GM21381 (cell line): Measurements from ENCODE around the gene C1orf116.

Experiments used
- ATAC-seq: cut with Tn5 transposase; IDR thresholded peaks from one replicate; pipeline ENCODE4 v1.9.1; 2021; ENCODE audit warnings: mild to moderate bottlenecking, moderate library complexity; ENCODE audit not compliant: unreplicated experiment

The C1orf116 gene

GRCh38 chr1:207035877-207036551, 3.5 kb upstream of the C1orf116 start:
- ATAC-seq = no peak

DNA sequence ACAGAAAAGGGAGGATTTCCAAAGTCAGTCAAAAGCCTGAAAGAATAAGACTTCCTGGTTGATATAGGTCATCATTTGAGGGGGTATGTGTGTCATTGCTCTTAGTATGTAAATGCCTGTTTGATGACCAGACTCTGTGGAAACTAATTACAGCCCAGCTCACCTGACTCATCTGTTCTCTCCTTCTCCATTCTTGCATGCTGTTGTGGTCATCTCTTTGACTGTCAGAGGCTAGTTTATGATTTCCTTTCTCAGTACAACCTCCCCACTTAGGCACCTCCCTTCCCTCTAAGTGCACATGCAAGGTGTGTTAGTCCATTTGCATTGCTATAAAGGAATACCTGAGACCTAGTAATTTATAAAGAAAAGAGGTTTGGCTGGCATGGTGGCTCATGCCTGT, 2.4 kb upstream of the C1orf116 start:
- no peak for ATAC-seq

DNA sequence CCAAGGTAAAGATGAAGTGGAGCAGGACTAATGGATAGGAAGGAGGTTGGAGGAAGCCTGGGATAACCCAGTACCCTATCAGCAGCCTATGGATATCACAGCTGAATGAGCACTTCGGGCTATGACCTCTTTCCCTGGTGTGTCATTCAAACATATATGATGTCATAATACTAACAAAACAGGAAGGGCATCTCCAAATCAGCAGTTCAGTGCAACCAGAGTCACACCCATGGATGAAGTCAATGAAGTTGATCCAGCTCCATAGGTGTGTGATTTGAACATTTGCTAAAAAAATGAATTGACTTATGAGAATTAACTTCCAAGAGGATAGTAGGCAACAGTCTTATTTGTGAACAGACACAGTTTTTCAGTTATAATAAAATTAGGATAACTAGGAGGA, 1.7 kb upstream of the C1orf116 start:
- ATAC-seq = no peak

DNA sequence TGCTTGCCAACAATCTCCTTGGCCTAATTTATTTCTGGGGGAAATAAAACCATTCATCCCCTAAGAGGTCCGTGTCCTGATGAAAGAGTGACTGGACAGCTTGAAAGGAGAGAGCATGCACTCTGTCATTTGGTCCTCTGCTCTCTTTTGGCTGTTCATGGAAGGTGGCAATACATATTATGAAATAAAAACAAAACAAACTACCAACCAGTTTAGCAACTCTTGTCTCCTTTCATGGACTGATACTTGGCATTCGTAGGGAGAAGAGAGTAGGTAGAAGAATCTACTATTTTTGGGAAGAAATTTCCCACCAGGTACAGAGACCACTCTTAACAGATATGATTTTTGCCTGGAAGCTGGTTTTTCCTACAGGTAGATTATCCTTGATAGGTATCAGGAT, 746 bp upstream of the C1orf116 start:
- ATAC-seq = no peak

DNA sequence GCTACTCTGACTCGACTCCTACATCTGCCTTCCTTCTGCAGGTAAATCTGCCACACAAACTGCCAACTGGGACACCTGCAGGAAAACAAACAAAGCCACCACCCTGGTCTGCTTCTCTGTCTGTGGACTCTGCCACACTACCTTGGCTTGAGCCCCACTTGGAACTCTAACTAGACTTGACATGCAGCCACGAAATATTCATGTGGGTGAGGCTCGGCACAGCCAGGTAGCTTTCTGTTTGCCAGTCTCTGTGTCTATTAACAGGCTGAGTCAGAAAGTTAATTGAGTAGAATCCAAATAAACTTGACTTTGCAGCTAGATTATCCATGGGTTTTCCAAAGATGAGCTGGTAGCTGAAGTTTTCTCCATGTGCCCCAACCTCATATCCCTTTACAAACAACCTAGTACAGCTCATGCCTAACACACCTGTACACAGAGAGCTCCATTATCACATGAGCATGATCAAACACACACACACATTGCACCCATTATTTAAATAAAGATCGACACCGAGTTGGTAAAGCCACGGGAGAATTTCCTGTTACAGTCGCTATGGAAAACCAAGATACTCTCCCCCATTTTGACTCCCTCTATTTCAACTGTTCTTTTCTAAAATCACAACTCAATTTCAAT, 808 bp downstream of the C1orf116 start:
- ATAC-seq = no peak

DNA sequence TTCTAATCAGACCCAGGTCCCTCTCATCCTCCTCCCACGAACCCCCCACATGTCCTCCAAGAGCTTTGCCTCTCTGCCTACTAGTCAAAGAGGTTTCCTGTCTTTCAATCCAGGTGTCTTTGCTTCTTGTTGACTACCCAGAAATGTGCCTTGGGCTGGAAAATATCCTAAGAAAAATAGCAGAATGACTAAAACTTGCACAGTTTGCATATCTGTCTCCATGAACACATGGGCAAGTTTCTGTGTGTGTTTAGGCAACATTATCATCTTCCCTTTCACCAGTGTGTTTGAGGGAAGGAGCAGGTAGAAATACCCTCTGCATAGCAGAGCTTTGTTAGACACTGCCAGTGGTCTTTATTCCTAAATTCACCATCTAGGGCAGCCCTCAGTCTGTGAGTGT, 1.5 kb downstream of the C1orf116 start:
- ATAC-seq = no peak

DNA sequence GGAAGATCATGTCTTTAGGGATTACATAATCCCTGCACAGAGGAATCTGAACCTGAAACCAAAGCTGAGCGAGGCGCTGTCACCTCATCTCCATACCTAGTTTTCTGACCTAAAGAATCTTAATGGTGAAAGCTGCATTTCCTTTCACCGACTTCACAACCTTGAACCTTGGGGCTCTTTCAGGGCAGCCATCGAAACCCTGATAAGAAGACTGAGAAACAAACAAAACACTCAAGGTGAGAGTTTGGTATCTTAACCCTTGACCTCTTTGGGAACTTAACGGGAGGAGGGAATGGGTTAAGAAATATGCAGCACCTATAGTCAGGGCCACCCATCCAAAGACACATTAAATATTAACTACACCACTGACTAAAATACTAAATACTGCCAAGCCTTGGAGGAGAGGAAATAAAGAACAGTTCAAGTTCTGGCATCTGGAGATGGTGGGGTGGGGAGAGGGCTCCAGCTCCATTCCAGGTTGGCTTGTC, 2.0 kb downstream of the C1orf116 start:
- no peak for ATAC-seq

GRCh38 chr1:207029701-207030521, 2.6 kb downstream of the C1orf116 start:
- ATAC-seq = no peak

GRCh38 chr1:207028884-207029650, 3.5 kb downstream of the C1orf116 start:
- ATAC-seq = no peak

DNA sequence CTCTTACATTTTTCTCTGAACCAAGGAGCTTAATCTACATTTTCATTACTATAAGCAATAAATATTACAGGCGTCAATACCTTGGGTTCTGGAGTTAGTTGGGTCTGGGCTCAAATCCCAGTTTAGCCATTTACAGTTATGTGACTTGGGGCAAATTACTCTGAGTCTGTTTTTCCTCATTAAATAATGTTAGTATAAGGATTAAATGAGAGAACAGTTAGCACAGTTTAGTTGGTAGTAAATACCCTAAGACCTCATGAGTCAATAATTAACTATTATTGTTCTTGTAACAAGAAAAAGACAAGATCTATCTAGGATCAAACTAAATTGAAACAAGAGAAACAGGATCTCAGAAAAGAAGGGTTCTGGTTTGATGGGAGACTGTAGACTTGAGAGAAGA, 4.6 kb downstream of the C1orf116 start:
- no peak for ATAC-seq

GRCh38 chr1:207027206-207027777, 5.3 kb downstream of the C1orf116 start:
- ATAC-seq = no peak

- ATAC-seq = no peak
Observed at GRCh38 chr1:207026104-207026534, 6.4 kb downstream of the C1orf116 start.

GRCh38 chr1:207025146-207025880, 7.2 kb downstream of the C1orf116 start:
- no peak for ATAC-seq

- ATAC-seq = no peak
Observed at GRCh38 chr1:207024202-207025145, 8.1 kb downstream of the C1orf116 start.

DNA sequence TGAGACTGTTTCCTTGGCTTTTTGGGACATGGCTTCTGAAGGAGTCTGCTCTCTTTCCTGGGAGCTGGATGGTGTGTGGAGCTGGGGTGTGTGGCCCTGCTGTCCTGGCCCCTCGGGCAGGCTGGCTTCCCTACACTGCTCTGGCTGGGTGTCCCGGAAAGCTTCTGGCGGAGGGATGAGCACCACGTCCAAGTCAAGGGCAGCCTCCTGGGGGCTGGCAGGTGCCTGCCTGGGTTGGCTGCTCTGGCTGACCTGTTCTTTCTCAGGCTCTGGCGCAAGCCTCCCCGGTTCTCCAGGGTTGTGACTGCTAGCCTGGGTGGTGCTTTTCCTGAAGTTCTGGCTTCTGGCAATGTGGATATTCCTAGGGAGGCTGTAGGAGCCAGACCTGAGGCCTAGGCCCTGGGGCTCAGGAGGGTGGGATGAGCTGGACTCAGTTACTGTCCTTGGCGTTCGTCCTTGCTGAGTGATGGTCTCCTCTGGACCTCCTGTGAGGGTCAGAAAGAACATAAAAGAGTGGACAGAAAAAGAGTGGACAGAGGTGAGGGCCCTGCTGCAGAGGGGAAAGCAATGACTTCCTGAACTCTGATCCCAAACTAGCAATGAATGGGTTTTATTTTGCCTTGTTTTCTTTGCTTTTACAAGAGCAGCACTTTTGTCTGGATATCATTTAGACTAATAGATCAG, 9.4 kb downstream of the C1orf116 start:
- ATAC-seq = no peak

GRCh38 chr1:207021876-207022596, 10.5 kb downstream of the C1orf116 start:
- ATAC-seq = no peak

DNA sequence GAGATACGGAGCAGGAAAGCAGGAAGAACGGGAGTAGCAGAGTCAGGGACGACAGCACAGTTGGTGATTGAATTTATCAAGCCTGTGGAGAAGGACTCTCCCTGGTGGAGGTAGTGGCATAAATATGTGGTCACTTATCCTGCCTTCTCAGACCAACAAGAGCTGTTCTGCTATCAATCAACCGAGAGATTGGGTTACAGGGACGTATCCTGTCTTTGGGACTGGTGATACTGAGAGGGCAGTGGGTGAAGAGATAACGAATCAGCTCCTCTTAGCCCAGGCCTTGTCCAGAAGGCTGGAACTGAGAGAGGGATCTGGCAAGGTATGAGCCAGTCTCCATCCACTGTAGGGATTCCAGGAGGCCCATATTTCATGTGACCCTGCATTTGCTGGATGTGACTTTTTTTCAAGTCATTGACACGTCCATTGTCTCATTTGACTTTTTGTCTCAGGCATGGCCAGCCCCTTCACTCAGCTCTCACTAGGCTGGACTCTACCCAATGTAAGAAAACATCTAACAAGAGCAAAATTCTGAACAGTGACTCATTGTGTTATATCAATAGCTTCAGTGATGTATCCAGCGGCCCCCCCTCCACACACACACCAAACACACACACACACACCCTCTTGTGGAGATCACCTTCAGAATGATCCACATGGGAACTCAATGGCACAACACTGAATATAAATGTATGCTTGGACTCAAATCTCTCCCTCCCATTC, 11.3 kb downstream of the C1orf116 start:
- no peak for ATAC-seq
